HG02981 (cell line): ENCODE data around the gene NME3.

ENCODE experiments used
- ATAC-seq: cut with Tn5 transposase; IDR thresholded peaks from one replicate; pipeline ENCODE4 v1.9.1; 2021; ENCODE audit warnings: mild to moderate bottlenecking, moderate library complexity; ENCODE audit not compliant: unreplicated experiment

Gene NME3

DNA sequence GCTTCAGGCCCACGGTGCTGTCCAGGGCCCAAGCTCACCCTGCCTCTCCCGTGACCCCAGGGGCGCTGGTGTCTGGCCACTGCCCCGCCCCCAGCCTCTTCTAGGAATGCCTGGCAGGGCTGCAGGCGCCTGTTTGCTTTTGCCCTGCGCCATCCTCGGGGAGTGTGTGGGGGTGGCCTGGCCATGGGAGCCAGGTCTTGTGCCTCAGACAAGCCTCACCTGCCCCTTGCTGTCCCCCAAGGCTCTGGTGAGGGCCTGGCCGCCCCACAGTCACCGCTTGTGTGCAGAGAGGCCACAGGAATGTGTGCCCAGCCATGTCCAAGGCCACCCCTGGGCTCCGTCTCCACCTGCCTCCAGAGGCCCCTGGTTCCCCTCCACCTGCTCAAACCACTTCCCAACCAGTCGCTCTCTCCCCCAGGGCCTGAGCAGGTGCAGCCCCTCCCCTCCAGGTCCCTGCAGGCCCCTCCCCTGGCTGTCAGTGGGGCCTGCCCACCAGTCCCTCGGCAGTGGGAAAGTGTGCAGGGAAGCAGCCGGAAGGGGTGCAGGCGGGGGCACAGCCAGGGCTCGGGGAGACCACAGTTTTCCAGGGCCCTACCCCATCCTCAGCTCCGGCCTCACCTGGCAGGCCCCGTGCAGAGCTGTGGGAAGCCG lies 23.0 kb upstream of the NME3 start:
- ATAC-seq, result no peak

GRCh38 chr16:1793578-1794220 lies 22.4 kb upstream of the NME3 start, which contains the start of gene IGFALS:
TSS of gene IGFALS (minus strand) at chr16:1793705. CDS start at chr16:1793652, 53 bp downstream.
- ATAC-seq, result no peak

DNA sequence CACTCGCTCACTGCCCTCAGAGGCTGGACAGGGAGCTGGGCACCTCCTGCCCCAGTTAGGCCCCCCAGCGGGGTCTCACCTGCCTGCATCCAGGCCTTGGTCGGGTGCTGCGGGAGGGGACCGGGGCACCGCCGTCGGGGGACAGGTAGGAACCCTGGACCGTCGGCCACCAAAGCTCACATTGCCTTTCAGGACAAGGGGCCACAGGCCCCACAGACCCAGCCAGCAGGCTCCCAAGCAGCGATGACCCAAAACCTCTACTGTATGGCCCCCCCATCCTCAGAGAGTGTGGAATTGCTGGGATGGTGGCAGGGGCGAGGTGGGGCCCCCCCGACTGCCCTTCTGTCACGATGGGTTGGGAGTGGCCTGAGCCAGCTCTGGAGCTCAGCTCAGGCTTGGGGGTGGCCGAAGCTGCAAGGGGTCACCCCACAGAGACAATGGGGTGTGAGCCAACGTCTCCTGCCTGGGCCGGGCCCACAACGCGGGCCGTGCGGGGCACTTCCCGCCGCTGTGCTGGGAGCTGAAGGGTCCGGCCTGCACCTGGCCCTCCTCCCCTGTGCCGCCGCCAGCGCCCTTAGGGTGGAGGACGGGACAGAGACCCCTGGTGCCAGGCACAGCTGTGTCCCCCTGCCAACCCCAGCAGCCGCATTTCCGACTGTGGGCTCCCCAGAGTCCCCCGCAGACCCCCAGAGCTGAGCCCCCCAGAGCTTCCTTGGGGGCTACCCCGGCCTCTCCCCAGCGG lies 21.7 kb upstream of the NME3 start:
- ATAC-seq, result no peak

GRCh38 chr16:1791943-1792812 lies 20.8 kb upstream of the NME3 start:
- no peak for ATAC-seq

DNA sequence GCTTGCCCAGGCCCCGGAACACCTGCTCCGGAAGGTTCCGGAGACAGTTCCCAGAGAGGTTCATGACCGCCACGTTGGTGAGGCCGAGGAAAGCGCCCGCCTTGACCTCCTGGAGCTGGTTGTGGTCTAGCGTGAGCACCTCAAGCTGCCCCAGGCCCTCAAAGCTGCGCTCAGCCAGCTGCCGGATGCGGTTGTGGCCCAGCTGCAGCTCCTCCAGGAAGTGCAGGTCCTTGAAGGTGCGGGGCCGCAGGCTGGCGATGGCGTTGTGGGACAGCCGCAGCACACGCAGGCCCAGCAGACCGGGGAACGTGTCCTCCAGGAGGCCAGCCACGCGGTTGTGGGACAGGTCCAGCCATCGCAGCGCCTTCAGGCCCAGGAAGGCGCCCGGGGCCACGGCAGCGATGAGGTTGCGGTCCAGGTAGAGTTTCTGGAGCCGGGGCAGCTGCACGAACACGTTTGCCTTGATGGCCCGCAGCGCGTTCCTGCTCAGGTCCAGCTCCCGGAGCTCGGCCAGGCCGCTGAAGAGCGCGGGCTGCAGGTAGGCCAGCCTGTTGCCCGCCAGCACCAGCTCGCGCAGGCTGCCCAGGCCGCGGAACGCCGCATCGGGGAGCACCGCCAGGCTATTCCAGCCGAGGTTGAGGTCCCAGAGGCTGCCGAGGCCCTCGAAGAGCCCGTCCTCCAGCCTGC lies 20.1 kb upstream of the NME3 start:
- no peak for ATAC-seq

- no peak for ATAC-seq
These were observed 19.4 kb upstream of the NME3 start for GRCh38 chr16:1790611-1791255.

- no peak for ATAC-seq
These were observed 18.9 kb upstream of the NME3 start for GRCh38 chr16:1790261-1790610.

DNA sequence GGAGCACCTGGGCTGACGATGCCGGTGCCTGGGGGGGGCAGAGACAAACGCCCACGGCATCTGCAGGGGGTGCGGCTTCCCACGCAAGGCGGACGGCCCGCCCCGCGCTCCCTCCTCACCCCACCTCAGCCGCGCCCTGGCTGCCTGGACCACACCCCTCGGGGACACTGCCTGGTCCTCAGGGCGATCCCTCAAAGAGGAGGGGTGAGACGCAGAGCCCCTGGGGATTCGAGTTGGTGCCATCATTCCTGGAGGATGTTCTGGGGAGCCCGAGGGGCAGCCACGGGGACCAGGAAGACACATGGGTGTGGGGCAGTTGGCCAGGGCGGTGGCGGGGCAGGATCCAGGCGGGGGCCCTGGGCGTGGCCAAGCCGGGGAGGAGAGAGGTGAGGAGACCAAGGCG lies 18.3 kb upstream of the NME3 start:
- ATAC-seq, result no peak

- no peak for ATAC-seq
These were observed 17.4 kb upstream of the NME3 start for GRCh38 chr16:1788708-1789100.

- no peak for ATAC-seq
These were observed 16.9 kb upstream of the NME3 start for GRCh38 chr16:1788095-1788707.

GRCh38 chr16:1787322-1788094 lies 16.2 kb upstream of the NME3 start:
- no peak for ATAC-seq

- no peak for ATAC-seq
These were observed 15.6 kb upstream of the NME3 start for GRCh38 chr16:1787056-1787321.

DNA sequence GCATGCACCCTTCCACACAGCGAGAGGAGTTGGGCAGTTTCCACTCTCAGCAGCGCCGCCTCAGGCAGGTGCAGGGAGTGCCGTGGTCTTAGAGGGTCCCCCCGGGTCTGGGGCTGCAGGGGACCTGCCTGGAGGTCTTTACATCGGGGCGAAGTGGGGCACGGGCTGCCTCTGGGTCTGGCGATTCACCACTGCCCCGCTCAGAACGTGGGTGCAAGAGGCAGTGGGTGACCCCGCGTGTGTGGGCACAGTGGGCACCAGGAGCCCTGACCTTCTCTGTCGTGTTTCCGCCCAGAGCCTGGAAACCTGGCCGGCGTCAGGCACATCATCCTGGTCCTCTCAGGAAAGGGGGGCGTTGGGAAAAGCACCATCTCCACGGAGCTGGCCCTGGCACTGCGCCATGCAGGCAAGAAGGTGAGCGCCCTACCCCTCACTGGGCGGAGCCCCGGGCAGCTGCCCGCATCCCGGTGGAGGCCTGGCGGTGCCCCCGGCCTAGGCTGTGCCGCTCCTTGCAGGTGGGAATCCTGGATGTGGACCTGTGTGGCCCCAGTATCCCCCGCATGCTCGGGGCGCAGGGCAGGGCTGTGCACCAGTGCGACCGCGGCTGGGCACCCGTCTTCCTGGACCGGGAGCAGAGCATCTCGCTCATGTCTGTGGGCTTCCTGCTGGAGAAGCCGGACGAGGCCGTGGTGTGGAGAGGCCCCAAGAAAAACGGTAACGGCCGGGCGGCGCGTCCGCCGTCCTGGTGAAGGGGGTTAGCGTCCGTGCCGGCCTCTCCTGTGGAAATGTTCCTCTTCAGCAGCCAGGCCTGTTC lies 15.1 kb upstream of the NME3 start:
- ATAC-seq, result no peak

DNA sequence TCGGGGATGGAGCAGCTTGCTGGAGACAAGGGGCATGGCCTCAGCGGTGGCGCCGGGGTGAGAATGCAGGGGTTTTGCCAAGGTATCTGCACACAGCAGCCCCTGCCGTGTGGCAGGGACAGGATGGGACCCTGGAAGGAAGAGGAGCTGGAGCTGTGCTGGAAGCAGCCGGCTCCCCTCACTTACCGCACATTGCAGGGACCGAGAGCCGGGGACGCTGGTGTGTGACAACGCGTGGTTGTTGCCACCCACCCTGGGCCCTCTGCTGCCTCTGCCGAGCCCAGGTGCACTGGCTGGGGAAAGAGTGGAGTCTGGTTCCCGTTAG lies 14.5 kb upstream of the NME3 start:
- no peak for ATAC-seq

DNA sequence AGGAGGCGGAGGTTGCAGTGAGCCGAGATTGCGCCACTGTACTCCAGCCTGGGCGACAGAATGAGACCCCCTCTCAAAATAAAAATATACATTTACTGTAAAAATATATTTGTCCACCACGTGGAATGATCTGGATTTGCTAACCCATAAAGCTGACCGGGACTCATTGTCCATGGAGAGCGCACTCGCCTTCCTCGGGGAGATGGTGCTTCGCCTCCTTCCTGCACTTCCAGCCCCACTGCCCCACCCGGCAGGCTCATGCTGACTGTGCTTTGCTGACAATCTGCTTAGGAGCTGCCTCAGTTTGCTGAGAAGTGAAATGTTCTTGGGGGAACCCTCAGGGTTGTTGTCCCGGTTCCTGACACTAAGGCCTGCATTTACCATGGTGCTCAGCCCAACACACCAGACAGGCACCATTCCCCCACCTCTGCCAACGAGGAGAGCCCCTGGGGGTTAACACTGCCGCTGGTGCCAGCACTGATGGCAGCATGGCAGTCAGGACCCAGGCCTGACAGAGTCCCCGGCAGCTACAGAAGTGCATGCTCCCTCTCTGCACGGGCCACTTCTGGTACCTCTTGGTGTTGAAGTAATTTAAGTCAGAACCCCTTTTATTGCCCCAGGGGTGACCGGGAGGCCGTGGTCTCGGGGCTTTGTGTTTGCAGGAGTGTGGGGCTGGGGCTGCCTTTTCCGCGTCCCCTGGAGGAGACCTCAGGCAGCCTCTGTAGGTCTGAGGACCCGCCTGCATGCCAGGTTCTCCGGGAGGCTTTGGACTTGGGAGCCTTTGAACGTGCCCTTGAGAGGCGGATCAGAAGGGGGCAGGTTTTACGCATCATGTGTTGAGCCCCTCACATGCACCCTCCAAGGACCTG lies 13.9 kb upstream of the NME3 start:
- ATAC-seq, result no peak

GRCh38 chr16:1782408-1783264 lies 11.3 kb upstream of the NME3 start, which contains the start of the genes NUBP2 and SPSB3:
TSS of gene NUBP2 (plus strand) at chr16:1782960. CDS start at chr16:1783021, 61 bp downstream.
TSS of gene SPSB3 (minus strand) at chr16:1782571. CDS start at chr16:1781483, 1,088 bp downstream.
- ATAC-seq, result peak; percentile 83
